B cell (primary cell): ENCODE measurements around the gene ATXN3. TPM values are rescaled to one million over a fixed set of nuclear protein-coding genes. Genes with fewer than 3 reads are reported as not detected.
"Not testable (repeated sequence)": the region's sequence is repeated elsewhere in the genome, so short reads cannot be mapped to it uniquely, and the experiment has no call there.

Source experiments
- ATAC-seq: fragments of 200-7000 bp; cut with Tn5 transposase; one replicate; pipeline ENCODE4 v1.10.0; 2021; ENCODE audit warnings: low read depth, mild to moderate bottlenecking, moderate number of reproducible peaks, moderate library complexity
- CTCF ChIA-PET: fragments of 350-600 bp; sonication (Branson Sonifier 250); formaldehyde crosslinking; loops from one replicate; lab custom pipeline; 2021; ENCODE audit warnings: antibody characterized with exemption, inconsistent platforms; lab: Charles Lee
- POLR2A ChIA-PET: fragments of 350-600 bp; sonication (Branson Sonifier 250); formaldehyde crosslinking; loops from one replicate; lab custom pipeline; 2021; ENCODE audit warnings: antibody characterized with exemption; lab: Charles Lee
- DNase-seq: peaks from one replicate; pipeline ENCODE4 v3.0.0; 2013
- H2AFZ ChIP-seq: 2 replicates; pipeline ENCODE4 v1.6.1; 2012; ENCODE audit warnings: mild to moderate bottlenecking, low read depth, low read length; ENCODE audit not compliant: insufficient read depth, poor library complexity, severe bottlenecking
- H3K27ac ChIP-seq, 2 donors: 1 replicate in 1 of 2; 2 replicates in 1 of 2; pipeline ENCODE4 v1.5.1; 2012 to 2013; ENCODE audit warnings: low read length in 2 of 2, mild to moderate bottlenecking in 2 of 2, moderate library complexity in 1 of 2
- H3K27me3 ChIP-seq, 4 experiments: fragments of 200-600 bp in 1 of 4; sonication (generic) in 1 of 4; replicated peaks in 1 of 4; 1 replicate in 2 of 4; 2 replicates in 2 of 4; pipeline versions ENCODE4 v1.6.1 to v1.7.0; 2013 to 2016; ENCODE audit warnings: low read length in 3 of 4, mild to moderate bottlenecking in 2 of 4, mixed read lengths in 1 of 4, moderate library complexity in 1 of 4; ENCODE audit not compliant: insufficient read depth in 4 of 4, control insufficient read depth in 3 of 4; ENCODE audit errors: control extremely low read depth in 1 of 4
- H3K36me3 ChIP-seq, 2 experiments: replicated peaks in 1 of 2; 1 replicate in 1 of 2; 2 replicates in 1 of 2; pipeline versions ENCODE4 v1.6.1 to v1.7.1; 2013; ENCODE audit warnings: low read length in 1 of 2; ENCODE audit not compliant: insufficient read depth in 2 of 2, control insufficient read depth in 1 of 2; ENCODE audit errors: control extremely low read depth in 1 of 2, extremely low read depth in 1 of 2
- H3K4me1 ChIP-seq, 2 donors: fragments of 200-600 bp in 1 of 2; sonication (generic) in 1 of 2; 1 replicate in 1 of 2; 2 replicates in 1 of 2; pipeline versions ENCODE4 v1.5.1 to v1.6.1; 2013 to 2017; ENCODE audit warnings: low read length in 2 of 2; ENCODE audit not compliant: control insufficient read depth in 2 of 2, insufficient read depth in 2 of 2
- H3K4me2 ChIP-seq: replicated peaks from 2 replicates; pipeline ENCODE3; 2012; ENCODE audit warnings: mild to moderate bottlenecking, low read depth, low read length; ENCODE audit not compliant: poor library complexity, severe bottlenecking
- H3K4me3 ChIP-seq, 5 experiments: fragments of 200-600 bp in 1 of 5; sonication (generic) in 1 of 5; 1 replicate in 3 of 5; 2 replicates in 2 of 5; pipeline versions ENCODE4 v1.5.1 to v1.7.0; 2011 to 2016; ENCODE audit warnings: low read length in 4 of 5, mild to moderate bottlenecking in 4 of 5, low read depth in 2 of 5, control low read depth in 1 of 5, moderate library complexity in 1 of 5; ENCODE audit not compliant: insufficient read depth in 1 of 5; ENCODE audit errors: control extremely low read depth in 1 of 5, extremely low read depth in 1 of 5
- H3K79me2 ChIP-seq: fragments of 200-600 bp; sonication (generic); one replicate; pipeline ENCODE4 v1.6.0; 2016; ENCODE audit warnings: low read length; ENCODE audit not compliant: control insufficient read depth, insufficient read depth
- H3K9ac ChIP-seq: fragments of 200-600 bp; sonication (generic); 2 replicates; pipeline ENCODE4 v1.6.1; 2017; ENCODE audit warnings: mild to moderate bottlenecking, low read length, moderate library complexity
- H3K9me3 ChIP-seq, 3 donors: one replicate each; pipeline versions ENCODE4 v1.6.1 to v1.7.1; 2013; ENCODE audit warnings: low read length in 2 of 3; ENCODE audit not compliant: control insufficient read depth in 2 of 3, insufficient read depth in 1 of 3; ENCODE audit errors: control extremely low read depth in 1 of 3
- H4K20me1 ChIP-seq: 2 replicates; pipeline ENCODE4 v1.6.0; 2012; ENCODE audit warnings: mild to moderate bottlenecking, low read length; ENCODE audit not compliant: insufficient read depth, control insufficient read depth, poor library complexity, severe bottlenecking
- H3K27ac Mint-ChIP-seq: one replicate; pipeline ENCODE4 v1.8.0; 2021; ENCODE audit warnings: mixed read lengths
- H3K27me3 Mint-ChIP-seq: one replicate; pipeline ENCODE4 v1.8.0; 2021; ENCODE audit warnings: mixed read lengths
- H3K4me1 Mint-ChIP-seq: one replicate; pipeline ENCODE4 v1.8.0; 2021; ENCODE audit warnings: mixed read lengths
- H3K4me3 Mint-ChIP-seq: one replicate; pipeline ENCODE4 v1.8.0; 2021; ENCODE audit warnings: mixed read lengths
- H3K9me3 Mint-ChIP-seq: one replicate; pipeline ENCODE4 v1.8.0; 2022; ENCODE audit warnings: mixed read lengths; ENCODE audit not compliant: insufficient read depth
- EZH2 ChIP-seq: IDR thresholded peaks from 2 replicates; pipeline ENCODE4 v1.6.1; 2012; ENCODE audit warnings: borderline replicate concordance, low read depth, mild to moderate bottlenecking, moderate library complexity, low read length; ENCODE audit not compliant: insufficient read depth, poor library complexity, severe bottlenecking
- WGBS: methylation state at CpG from one replicate; pipeline ENCODE4 v1.1.5; 2013; ENCODE audit warnings: missing lambda C conversion rate; ENCODE audit not compliant: insufficient coverage; 5-methylcytosine and 5-hydroxymethylcytosine counted together
- intact Hi-C: fragments of 100-400 bp; cut with micrococcal nuclease; formaldehyde crosslinking; loops from one replicate; pipeline ENCODE4 v1.10.0; 2022
- polyA plus RNA-seq: library from polyadenylated mRNA; depleted of rRNA; stranded (reverse); fragments of >200 nt; gene quantifications from 2 replicates; pipeline ENCODE4 v1.2.3, GENCODE V29; 2012
- total RNA-seq, 2 donors: library from RNA; stranded (reverse); fragments of 120-200 nt in 1 of 2; gene quantifications; 1 replicate in 1 of 2; 2 replicates in 1 of 2; pipeline versions ENCODE4 v1.2.3 to v1.2.4, GENCODE V29; 2013 to 2022
- TF ChIP-seq, protein P1 (sequence below): fragments of 200-600 bp; IDR thresholded peaks from one replicate; pipeline ENCODE4 v1.8.0; 2022; ENCODE audit warnings: antibody characterized with exemption, mild to moderate bottlenecking

The ATXN3 gene
- total and polyA plus RNA-seq, 2 donors (not counting 1 experiment from before 2014, with no cell fraction given) = 16.2 to 51.6 TPM

DNA sequence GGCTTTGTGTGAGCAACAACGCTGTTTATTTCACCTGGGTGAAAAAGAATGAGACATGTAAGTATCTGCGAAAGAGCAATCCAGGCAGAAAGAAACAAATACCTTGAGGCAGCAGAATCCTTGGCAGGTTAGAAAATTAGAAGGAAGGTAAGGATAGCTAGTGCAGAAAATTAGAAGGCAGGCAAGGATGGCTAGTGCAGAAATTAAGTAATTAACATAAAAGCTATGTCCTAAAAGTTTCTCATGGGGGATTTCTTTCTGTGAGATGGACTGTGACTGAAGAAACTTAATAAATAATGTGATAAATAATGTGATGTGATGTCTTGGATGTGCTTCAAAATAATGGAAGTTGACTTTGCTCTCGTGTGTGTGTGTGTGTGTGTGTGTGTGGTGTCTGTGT is 56.6 kb downstream of the ATXN3 start:
- TF ChIP-seq, protein P1, sequence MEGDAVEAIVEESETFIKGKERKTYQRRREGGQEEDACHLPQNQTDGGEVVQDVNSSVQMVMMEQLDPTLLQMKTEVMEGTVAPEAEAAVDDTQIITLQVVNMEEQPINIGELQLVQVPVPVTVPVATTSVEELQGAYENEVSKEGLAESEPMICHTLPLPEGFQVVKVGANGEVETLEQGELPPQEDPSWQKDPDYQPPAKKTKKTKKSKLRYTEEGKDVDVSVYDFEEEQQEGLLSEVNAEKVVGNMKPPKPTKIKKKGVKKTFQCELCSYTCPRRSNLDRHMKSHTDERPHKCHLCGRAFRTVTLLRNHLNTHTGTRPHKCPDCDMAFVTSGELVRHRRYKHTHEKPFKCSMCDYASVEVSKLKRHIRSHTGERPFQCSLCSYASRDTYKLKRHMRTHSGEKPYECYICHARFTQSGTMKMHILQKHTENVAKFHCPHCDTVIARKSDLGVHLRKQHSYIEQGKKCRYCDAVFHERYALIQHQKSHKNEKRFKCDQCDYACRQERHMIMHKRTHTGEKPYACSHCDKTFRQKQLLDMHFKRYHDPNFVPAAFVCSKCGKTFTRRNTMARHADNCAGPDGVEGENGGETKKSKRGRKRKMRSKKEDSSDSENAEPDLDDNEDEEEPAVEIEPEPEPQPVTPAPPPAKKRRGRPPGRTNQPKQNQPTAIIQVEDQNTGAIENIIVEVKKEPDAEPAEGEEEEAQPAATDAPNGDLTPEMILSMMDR = no peak
- TF ChIP-seq EZH2 = no peak
- no peak overlapping the region for H3K27ac Mint-ChIP-seq
- Histone ChIP-seq H2AFZ (no peak overlapping the region), H3K36me3 (no peaks in the 10 kb centered on the region), H3K4me2 (no peak overlapping the region), H3K27me3 (no peaks in the 10 kb centered on the region), H4K20me1 (no peaks in the 10 kb centered on the region), H3K9ac (no peak overlapping the region), H3K9me3 (peaks cover 0 to 5% (median 0%) of the 10 kb centered on the region in 3 donors), H3K4me1 (no peaks in the 10 kb centered on the region), H3K79me2 (no peaks in the 10 kb centered on the region), H3K27ac (no peak overlapping the region), H3K4me3 (no peak overlapping the region)
- no peak overlapping the region for H3K4me3 Mint-ChIP-seq
- CTCF ChIA-PET = interaction anchor here (0.6 to 1.6 kb wide), 3 partner anchors 9 to 53 kb away, joined by 3 to 4 read pairs (median 3); no protein-coding TSS in a partner anchor
- POLR2A ChIA-PET = no interaction called here
- 100% methylated on average over 3 of the region's 3 CpGs for WGBS
- no peak for DNase-seq
- H3K4me1 Mint-ChIP-seq = no peaks in the 10 kb centered on the region
- H3K27me3 Mint-ChIP-seq = no peaks in the 10 kb centered on the region
- peaks cover 5% of the 10 kb centered on the region for H3K9me3 Mint-ChIP-seq
- ATAC-seq = no peak
- intact Hi-C loops = no loop called here

DNA sequence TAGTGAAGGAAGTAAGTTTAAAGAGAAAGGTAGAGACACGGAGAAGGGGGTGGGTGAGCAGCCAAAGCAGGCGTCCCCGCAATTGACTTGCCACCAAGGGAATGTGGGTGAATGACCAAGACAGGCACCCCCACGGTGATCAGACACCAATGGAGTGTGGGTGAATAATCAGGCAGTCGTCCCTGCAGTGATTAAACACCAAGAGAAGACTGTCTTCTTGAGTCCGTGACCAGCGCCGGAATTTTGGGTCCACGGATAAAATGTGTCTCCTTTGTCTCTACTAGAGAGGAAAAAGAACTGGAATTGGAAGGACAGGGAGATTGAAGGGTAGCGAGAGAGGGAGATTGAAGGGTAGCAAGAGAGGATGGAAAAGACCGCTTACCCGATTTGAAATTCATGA is 57.2 kb downstream of the ATXN3 start:
- H3K27me3 Mint-ChIP-seq, H3K9me3 ChIP-seq, H3K36me3 ChIP-seq, intact Hi-C loops, H3K4me1 ChIP-seq, H3K9me3 Mint-ChIP-seq, H3K9ac ChIP-seq, H3K4me2 ChIP-seq, H3K27me3 ChIP-seq, POLR2A ChIA-PET, H3K27ac ChIP-seq, H3K27ac Mint-ChIP-seq, H2AFZ ChIP-seq, H3K4me3 Mint-ChIP-seq, H3K4me1 Mint-ChIP-seq, DNase-seq, H4K20me1 ChIP-seq, H3K79me2 ChIP-seq, CTCF ChIA-PET, H3K4me3 ChIP-seq, ATAC-seq: not testable (repeated sequence)
- 97% methylated on average over 12 of the region's 12 CpGs for WGBS

DNA sequence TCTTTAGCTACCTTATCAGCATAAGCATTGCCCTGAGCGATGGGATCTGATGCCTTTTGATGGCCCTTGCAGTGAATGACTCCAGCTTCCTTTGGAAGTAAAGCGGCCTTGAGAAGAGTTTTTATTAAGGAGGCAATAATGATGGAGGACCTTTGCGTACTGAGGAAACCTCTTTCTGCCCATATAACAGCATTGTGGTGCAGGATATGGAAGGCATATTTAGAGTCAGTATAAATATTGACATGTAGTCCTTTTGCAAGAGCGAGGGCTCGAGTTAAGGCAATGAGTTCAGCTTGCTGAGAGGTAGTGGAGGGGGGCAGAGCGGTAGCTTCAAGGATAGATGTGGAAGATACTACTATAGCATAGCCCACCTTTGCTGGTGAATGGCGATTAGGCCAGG is 60.5 kb downstream of the ATXN3 start:
- H3K4me3 Mint-ChIP-seq, H3K27me3 Mint-ChIP-seq, H3K9ac ChIP-seq, H3K4me1 Mint-ChIP-seq, H3K27ac Mint-ChIP-seq, H3K79me2 ChIP-seq, POLR2A ChIA-PET, H3K27me3 ChIP-seq, DNase-seq, H2AFZ ChIP-seq, H3K36me3 ChIP-seq, H3K4me3 ChIP-seq, H4K20me1 ChIP-seq, CTCF ChIA-PET, H3K9me3 Mint-ChIP-seq, H3K4me1 ChIP-seq, ATAC-seq, H3K4me2 ChIP-seq, H3K27ac ChIP-seq, intact Hi-C loops, H3K9me3 ChIP-seq: not testable (repeated sequence)
- 100% methylated on average over 2 of the region's 7 CpGs for WGBS
